Measurements from ENCODE around the gene HS1BP3.

HS1BP3 gene

GRCh38 chr2:20582600-20583221 lies 68.2 kb downstream of the HS1BP3 start:
- DNase-seq: no peak

- peak in 1 of 2 experiments; percentile 52 for DNase-seq
Measured at GRCh38 chr2:20580690-20581437, 70.0 kb downstream of the HS1BP3 start.

GRCh38 chr2:20579866-20580265 lies 71.0 kb downstream of the HS1BP3 start:
- peak in 1 of 2 experiments; percentile 50 for DNase-seq

- DNase-seq: peak; percentile 95
Measured at GRCh38 chr2:20578895-20579825, 71.7 kb downstream of the HS1BP3 start.

- DNase-seq: no peak
Measured at GRCh38 chr2:20578266-20578894, 72.5 kb downstream of the HS1BP3 start.

GRCh38 chr2:20577495-20578235 lies 73.2 kb downstream of the HS1BP3 start:
- DNase-seq: no peak

GRCh38 chr2:20576598-20577115 lies 74.2 kb downstream of the HS1BP3 start:
- no peak for DNase-seq

- DNase-seq: no peak
Measured at GRCh38 chr2:20575935-20576597, 74.8 kb downstream of the HS1BP3 start.

GRCh38 chr2:20575414-20575813 lies 75.5 kb downstream of the HS1BP3 start:
- no peak for DNase-seq

GRCh38 chr2:20574930-20575329 lies 76.0 kb downstream of the HS1BP3 start:
- DNase-seq: no peak

- DNase-seq: no peak
Measured at GRCh38 chr2:20574423-20574911, 76.4 kb downstream of the HS1BP3 start.

GRCh38 chr2:20573620-20574422 lies 77.1 kb downstream of the HS1BP3 start:
- DNase-seq: no peak

- DNase-seq: no peak
Measured at GRCh38 chr2:20572221-20572620, 78.7 kb downstream of the HS1BP3 start.

GRCh38 chr2:20571644-20572215 lies 79.2 kb downstream of the HS1BP3 start:
- no peak for DNase-seq

GRCh38 chr2:20571231-20571630 lies 79.7 kb downstream of the HS1BP3 start:
- DNase-seq: no peak

- no peak for DNase-seq
Measured at GRCh38 chr2:20570249-20570648, 80.6 kb downstream of the HS1BP3 start.

- no peak for DNase-seq
Measured at GRCh38 chr2:20569464-20570223, 81.3 kb downstream of the HS1BP3 start.

- no peak for DNase-seq
Measured at GRCh38 chr2:20568501-20569463, 82.1 kb downstream of the HS1BP3 start.
